NCI-H345 treated with DMSO at 0.1 percent for 48 hours (cell line): ENCODE measurements around the gene NDUFA8.

Experiments used
- DNase-seq: peaks from one replicate; lab custom pipeline; 2025; ENCODE audit not compliant: unreplicated experiment; lab: John Stamatoyannopoulos, UW

NDUFA8 gene

GRCh38 chr9:122102156-122102555 lies 57.4 kb downstream of the NDUFA8 start:
- no peak for DNase-seq

- DNase-seq = no peak
Observed at GRCh38 chr9:122100756-122101155, 58.8 kb downstream of the NDUFA8 start.

- DNase-seq = peak; percentile 67
Observed at GRCh38 chr9:122099271-122099869, 60.2 kb downstream of the NDUFA8 start.

GRCh38 chr9:122097679-122098315 lies 61.8 kb downstream of the NDUFA8 start:
- DNase-seq = no peak

GRCh38 chr9:122096620-122097415 lies 62.8 kb downstream of the NDUFA8 start:
- DNase-seq = no peak

- peak; percentile 21 for DNase-seq
Observed at GRCh38 chr9:122095010-122095767, 64.4 kb downstream of the NDUFA8 start.
